RCC 7860 (cell line): Measurements from ENCODE around the gene PRPSAP1.
"Not testable (repeated sequence)": the region's sequence is repeated elsewhere in the genome, so short reads cannot be mapped to it uniquely, and the experiment has no call there.

Experiments
- DNase-seq: peaks from one replicate; pipeline ENCODE4 v3.0.0-alpha.2; 2015; ENCODE audit warnings: low spot score
- FAIRE-seq: peaks from 2 replicates; lab custom pipeline; 2012; peaks lifted over from hg19 to GRCh38; lab: Jason Lieb, UNC

The PRPSAP1 gene

GRCh38 chr17:76329664-76330063, 24.1 kb downstream of the PRPSAP1 start:
- FAIRE-seq (no peak), DNase-seq (no peak)

- DNase-seq (no peak), FAIRE-seq (no peak)
These were observed 26.0 kb downstream of the PRPSAP1 start for GRCh38 chr17:76327696-76328095.

GRCh38 chr17:76326306-76326705, 27.4 kb downstream of the PRPSAP1 start:
- FAIRE-seq, result no peak

GRCh38 chr17:76318586-76318985, 35.1 kb downstream of the PRPSAP1 start:
- FAIRE-seq (no peak), DNase-seq (no peak)

More at GRCh38 chr17:76326306-76326705, 27.4 kb downstream of the PRPSAP1 start:
- DNase-seq, result no peak

- no peak for DNase-seq
- FAIRE-seq, result no peak
These were observed 36.2 kb downstream of the PRPSAP1 start for GRCh38 chr17:76317535-76317934.

- FAIRE-seq, result no peak
These were observed 39.1 kb downstream of the PRPSAP1 start for GRCh38 chr17:76314392-76315227.

GRCh38 chr17:76312735-76313134, 41.0 kb downstream of the PRPSAP1 start:
- DNase-seq (no peak), FAIRE-seq (no peak)

More at GRCh38 chr17:76314392-76315227, 39.1 kb downstream of the PRPSAP1 start:
- no peak for DNase-seq

GRCh38 chr17:76309461-76309860, 44.3 kb downstream of the PRPSAP1 start:
- FAIRE-seq, result no peak
- DNase-seq, result no peak

- no peak for FAIRE-seq
- no peak for DNase-seq
These were observed 45.8 kb downstream of the PRPSAP1 start, which contains the start of gene QRICH2 for GRCh38 chr17:76307966-76308338. Gene QRICH2 (minus strand): TSS chr17:76308276. CDS start chr17:76307998, 278 bp downstream.

GRCh38 chr17:76307299-76307965, 46.3 kb downstream of the PRPSAP1 start:
- FAIRE-seq (no peak), DNase-seq (no peak)

- FAIRE-seq, DNase-seq: not testable (repeated sequence)
These were observed 48.6 kb downstream of the PRPSAP1 start for GRCh38 chr17:76305135-76305454.

- FAIRE-seq (no peak), DNase-seq (no peak)
These were observed 49.2 kb downstream of the PRPSAP1 start for GRCh38 chr17:76304226-76305134.

- DNase-seq, result no peak
- no peak for FAIRE-seq
These were observed 56.3 kb downstream of the PRPSAP1 start for GRCh38 chr17:76297436-76297835.

GRCh38 chr17:76296889-76297288, 56.8 kb downstream of the PRPSAP1 start:
- DNase-seq (no peak), FAIRE-seq (no peak)

GRCh38 chr17:76296186-76296585, 57.5 kb downstream of the PRPSAP1 start:
- DNase-seq (no peak), FAIRE-seq (no peak)

GRCh38 chr17:76293106-76293505, 60.6 kb downstream of the PRPSAP1 start:
- FAIRE-seq (no peak), DNase-seq (no peak)

GRCh38 chr17:76292567-76292966, 61.1 kb downstream of the PRPSAP1 start:
- DNase-seq, result no peak
- FAIRE-seq, result no peak

GRCh38 chr17:76281573-76282371, 71.9 kb downstream of the PRPSAP1 start:
- DNase-seq, result no peak
- FAIRE-seq, result no peak

- DNase-seq (no peak), FAIRE-seq (no peak)
These were observed 73.1 kb downstream of the PRPSAP1 start for GRCh38 chr17:76280650-76281049.

- FAIRE-seq (no peak), DNase-seq (no peak)
These were observed 73.9 kb downstream of the PRPSAP1 start for GRCh38 chr17:76279742-76280287.
